HG03521 (cell line): ENCODE results near the gene TUBB.

Source experiments
- ATAC-seq: cut with Tn5 transposase; IDR thresholded peaks from one replicate; pipeline ENCODE4 v1.9.1; 2021; ENCODE audit warnings: mild to moderate bottlenecking, moderate library complexity; ENCODE audit not compliant: unreplicated experiment

TUBB gene

DNA sequence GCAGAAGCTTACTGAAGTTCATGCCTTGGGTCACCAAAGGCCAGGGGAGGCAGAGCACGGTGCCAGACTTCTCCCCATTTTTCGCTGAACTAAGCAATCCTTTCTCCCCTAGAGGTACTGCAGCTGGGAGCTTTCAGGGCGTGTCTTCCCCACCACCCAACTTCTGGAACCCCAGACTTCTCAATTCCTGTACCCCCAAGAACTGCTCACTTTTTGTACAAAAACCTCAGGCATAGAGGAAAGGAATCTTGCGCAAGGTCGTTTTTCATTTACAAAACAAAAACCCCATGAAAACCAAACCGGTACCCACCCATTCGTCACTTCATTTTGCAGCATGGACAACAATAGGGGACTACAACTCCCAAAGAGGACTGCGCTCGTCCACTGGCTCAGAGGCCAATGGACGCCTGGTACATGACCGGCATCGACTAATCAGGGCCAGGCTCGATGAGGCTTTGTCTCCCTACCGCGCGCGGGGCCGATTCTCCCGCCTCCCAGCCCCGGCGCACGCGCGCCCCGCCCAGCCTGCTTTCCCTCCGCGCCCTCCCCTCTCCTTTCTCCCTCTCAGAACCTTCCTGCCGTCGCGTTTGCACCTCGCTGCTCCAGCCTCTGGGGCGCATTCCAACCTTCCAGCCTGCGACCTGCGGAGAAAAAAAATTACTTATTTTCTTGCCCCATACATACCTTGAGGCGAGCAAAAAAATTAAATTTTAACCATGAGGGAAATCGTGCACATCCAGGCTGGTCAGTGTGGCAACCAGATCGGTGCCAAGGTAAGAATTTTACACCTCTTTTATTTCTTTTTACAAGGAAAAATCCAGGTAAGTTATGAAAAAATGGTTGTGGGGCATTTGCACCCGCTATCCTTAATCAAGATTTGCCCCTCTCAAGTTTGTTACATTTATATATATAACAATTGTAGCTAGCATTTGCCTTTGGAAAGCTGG, at the start of gene TUBB:
Gene TUBB (plus strand): TSS at position 562 of the 947 bp plus-strand sequence. CDS start 155 bp downstream, at position 717.
- peak; percentile 37 for ATAC-seq

GRCh38 chr6:30670760-30671527, 49.2 kb upstream of the TUBB start:
- ATAC-seq: no peak

GRCh38 chr6:30672445-30673253, 47.5 kb upstream of the TUBB start, which contains the start of gene DHX16:
Gene DHX16 (minus strand): TSS chr6:30673006. CDS start chr6:30672841, 165 bp downstream.
- ATAC-seq: peak; percentile 65

- ATAC-seq: no peak
These were observed 43.4 kb upstream of the TUBB start for GRCh38 chr6:30676660-30677285.

- ATAC-seq: no peak
These were observed 41.0 kb upstream of the TUBB start for GRCh38 chr6:30678964-30679726.

GRCh38 chr6:30679765-30680535, 40.2 kb upstream of the TUBB start:
- ATAC-seq: no peak

DNA sequence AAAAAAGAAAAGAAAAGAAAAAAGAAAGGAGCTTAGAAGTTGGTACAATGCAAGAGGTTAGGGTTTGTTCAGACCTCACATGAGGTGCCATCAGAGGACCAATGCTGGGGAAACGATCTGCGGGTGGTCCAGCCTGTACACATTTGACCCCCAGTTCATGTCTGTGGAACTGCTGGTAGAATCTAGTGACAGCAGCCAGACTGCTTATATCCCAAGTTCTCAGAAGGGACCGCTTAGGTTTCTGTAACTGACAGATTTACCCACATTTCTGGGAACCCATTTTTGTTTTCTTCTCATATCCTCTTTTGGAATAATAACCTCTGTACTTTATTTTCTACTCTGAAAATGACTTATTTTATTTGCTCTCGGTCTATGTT, 38.4 kb upstream of the TUBB start:
- no peak for ATAC-seq

DNA sequence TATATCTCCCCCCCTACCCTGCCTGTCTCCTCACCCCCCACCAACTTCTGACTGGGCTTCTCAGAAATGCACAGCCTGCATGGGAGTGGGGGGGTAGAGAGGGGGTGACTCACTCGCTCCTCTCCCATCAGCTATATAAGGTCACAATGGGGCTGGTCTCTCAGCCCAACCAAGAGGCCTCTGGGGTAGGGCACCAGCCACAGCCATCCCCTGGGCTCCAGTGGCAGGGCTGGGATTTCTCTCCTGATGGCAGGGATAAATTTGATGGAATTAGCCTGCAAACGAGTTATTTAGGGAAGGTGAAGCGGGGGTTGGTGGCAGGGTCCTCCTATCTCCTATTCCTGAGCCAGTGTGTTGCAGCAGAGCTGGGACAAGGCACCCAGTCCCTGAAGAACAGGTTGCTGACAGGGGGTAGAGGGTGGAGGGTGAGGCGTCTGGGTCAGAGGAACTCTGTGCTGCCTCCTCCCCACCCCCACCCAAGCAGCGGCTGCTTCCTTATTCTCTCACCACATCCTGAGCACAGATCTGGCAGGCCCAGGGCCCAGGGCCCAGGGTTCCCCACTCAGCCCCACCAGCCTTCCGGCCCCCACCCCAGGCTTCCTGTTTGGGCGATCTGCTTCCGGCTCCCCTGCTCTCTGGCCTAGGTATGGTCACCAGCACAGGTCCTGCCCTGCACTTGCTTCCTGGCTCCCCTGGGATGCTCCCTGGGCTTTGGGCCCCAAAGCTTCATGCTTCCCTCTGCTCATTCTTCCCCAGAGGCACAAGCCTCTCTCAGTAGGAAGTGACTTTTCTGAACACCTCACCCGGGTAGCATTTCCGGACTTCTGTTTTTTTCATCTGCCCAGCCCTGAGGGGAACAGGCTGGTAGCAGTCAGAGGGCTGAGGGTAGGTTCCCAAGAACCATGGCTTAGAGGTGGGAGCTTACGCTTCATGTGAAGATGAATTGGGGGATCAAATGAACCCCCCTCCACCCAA, 37.7 kb upstream of the TUBB start:
- ATAC-seq: peak; percentile 31

GRCh38 chr6:30683183-30683979, 36.8 kb upstream of the TUBB start:
- no peak for ATAC-seq

DNA sequence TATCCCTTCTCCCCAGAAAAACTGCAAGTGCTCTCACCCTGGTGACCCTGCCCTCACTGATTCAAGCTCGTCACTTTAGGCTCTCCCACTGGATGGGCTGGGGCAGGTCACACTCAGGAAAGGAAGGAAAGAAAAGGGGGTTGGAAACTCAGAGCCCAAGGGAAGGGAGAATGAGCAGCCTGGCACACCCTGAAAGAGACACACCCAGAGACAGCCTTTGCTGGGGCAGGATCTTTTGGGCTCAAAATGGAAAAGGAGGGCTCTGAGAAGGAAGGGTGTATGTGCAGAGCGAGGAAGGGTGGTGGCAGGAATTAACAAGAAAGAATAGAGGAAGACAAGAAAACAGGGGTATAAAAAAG, 36.2 kb upstream of the TUBB start:
- ATAC-seq: no peak

DNA sequence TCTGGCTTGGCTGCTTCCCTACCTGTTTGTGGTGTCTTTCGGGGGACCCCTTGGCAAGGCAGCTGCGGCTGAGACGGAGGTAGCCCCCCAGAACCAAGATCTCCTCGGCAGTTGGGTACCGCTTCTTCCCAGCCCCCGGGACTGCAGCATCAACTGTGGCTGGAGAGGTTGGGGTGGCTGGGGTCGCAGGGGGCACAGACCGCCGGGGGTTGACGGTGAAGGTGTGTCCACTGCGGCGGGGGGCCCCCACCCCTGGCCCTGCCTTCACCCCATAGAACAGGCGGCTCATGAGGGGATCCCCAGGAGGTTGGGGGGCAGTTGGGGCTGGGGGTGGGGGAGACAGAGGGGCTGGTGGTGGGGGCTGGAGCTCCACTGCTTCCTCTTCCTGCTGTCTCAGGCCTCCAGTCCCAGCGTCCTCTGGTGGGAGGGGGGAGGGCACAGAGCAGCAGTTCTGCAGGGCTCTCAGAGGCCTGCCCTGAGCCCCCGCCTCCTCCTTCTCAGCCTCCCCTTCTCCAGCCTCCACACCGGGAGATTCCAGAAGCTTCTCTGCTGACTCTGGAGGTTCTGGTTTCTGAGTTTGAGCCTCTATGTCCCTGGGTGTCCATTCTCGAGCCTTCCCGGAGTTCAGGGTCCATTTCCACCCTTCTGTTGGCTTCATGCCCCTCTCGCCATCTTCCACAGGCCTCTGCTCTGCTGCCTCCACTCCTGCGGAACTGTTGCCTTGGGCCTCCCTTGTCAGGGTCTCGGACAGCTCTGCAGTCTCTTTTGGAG, 35.6 kb upstream of the TUBB start:
- no peak for ATAC-seq

GRCh38 chr6:30685157-30686008, 34.8 kb upstream of the TUBB start:
- no peak for ATAC-seq

GRCh38 chr6:30686009-30686907, 33.9 kb upstream of the TUBB start, which contains the start of gene PPP1R18:
Gene PPP1R18 (minus strand): TSS chr6:30686645. CDS start chr6:30686018, 627 bp downstream.
- ATAC-seq: no peak
